ENCODE data around the gene CD47.

The CD47 gene

DNA sequence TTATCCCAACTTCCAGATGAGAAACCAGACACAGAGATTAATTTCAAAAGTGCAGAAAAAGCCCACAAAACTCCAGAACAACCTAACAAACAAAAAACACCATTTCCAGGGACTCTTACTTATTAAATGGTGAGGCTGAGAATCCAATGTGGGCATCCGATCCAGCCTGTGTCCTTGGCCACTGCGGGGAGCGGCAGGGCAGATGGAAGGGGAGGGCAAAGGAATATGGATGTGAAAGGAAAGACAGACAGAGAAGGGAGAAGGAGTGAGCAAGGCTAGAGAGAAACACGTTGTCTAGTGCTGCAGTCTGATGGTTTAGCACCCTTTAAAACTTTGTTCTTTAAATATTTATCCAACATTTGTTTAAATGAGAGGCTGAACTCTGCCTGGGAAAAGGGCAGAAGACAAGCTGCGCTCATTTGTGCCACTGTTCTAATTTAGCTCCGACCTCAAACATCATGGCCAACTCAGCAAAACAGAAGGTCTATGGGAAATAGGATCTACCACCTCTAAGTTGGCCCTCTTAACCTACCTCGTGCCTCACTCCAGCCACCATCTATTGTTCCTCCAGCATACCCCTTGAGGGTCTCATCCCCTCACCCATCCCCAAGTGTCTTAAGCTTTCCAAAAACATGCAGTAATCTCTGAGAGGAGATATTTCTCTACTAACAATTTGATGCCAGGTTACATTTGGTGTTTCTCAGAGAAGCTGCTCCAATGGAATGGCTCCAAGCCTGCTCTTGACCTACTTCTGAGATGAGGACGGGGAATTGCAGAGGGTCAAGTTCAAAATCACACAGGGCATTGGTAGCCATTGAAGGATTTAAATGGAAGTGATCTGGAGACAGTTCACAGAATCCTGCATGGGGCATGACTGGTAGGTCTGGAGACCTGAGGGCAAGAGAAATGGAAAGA lies 77.4 kb downstream of the CD47 start:
- no peak for DNase-seq (ENCODE audit: low read depth)

GRCh38 chr3:108012304-108012703 lies 78.5 kb downstream of the CD47 start:
- no peak for DNase-seq (ENCODE audit: low read depth)

GRCh38 chr3:108011616-108012015 lies 79.2 kb downstream of the CD47 start:
- DNase-seq (ENCODE audit: low read depth) = no peak

DNA sequence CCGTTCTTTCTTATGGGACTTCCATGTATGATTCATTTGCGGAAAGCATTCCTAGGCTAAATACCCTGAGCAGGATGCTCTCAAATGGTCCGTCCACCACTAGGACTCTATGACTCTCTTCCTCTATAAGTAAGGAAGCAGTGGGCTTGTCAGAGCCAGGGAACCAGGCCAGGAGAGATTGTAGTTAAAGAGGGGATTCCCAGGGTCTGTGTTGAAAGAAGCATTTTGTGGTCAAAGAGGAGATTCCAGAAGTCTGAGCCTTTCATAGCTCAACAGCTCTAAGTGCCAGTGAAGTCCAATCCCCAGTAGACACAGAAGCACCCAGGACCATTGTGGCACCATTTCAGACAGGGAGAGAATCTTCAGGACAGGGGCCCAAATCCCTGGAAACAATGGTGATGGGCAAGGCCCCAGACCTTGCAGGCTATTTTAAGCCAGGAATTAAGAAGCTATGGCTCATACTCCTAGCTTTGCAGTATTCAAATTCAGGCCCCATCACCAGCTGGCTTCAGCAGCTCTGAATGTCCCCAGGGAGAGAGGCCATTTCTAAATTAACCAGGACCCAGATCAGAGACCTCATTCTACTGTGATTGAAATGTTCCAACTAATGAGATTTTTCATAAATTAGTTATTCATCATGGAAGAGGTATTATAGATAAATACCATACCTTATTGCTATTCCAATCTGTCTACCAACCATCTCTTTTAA lies 81.7 kb downstream of the CD47 start:
- no peak for DNase-seq (ENCODE audit: low read depth)

DNA sequence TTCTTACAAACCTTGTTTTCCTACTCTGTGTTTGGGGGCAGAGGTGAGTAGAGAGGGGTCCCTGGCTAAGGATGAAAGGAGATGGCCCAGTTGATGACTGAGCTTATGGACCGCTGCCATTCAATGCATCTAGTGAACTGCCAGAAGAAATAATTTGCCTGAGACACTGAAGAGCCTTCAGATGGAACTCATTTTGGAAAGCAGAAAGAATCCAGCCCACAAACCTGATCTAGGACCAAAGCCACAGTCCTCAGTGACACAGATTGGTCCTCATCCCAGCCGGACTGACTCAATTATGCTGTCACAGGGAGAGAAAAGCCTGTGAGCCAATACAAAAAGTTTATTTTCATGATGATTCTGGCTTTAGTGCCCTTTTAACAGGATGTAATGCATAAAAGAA lies 82.7 kb downstream of the CD47 start:
- no peak for DNase-seq (ENCODE audit: low read depth)

- no peak for DNase-seq (ENCODE audit: low read depth)
Observed at GRCh38 chr3:108006881-108007331, 83.9 kb downstream of the CD47 start.

DNA sequence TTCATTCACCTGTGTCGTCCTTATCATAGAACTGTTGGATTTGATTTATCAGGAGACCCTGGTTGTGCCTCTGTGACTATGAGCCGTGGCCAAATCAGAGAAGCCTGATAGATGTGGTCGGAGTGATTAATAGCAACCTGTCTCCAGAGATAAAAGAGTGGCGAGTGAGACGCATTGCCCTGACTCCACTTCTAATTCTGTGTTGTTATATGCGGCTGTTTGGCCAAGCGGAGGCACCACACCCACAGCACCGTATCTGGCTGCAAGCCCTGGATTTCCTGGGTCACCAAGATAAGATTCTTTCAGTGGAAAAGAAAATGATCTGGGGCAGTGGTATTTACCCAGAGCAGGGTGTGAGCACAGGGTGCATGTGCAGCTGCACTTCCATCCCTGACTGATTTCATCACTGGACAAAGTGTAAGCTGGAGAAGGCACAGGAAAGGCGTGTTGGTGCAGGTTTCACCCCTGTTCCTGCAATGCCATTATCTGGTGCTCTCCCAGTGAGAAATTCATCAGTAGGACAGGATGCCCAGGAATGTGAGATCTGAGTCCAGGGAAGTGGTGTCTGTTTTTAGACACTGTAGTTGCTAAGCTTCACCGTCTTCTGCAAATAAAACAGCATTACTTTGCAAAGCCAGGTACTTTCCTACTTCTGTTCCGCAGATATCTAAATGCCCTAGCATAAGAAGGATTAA lies 84.6 kb downstream of the CD47 start:
- no peak for DNase-seq (ENCODE audit: low read depth)

- no peak for DNase-seq (ENCODE audit: low read depth)
Observed at GRCh38 chr3:108004647-108005046, 86.2 kb downstream of the CD47 start.

DNA sequence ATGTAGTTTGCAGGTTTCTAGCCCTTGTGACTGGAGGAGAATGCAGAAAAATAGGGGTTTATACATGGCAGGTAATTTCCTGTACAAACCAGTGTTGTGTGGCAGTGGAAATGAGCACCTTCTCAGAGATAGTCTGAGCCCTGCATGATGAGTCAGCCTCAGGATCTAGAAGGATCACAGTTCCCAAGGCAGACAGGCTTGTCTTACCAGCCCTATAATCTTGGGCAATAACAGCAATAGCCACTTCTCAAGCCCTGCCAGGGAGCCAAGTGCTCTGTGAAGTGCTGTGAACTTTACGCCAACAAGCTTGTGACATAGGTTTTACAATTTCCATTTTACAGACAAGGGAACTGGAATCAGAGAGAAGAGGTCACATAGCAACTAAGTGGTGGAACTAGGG lies 89.4 kb downstream of the CD47 start:
- DNase-seq (ENCODE audit: low read depth) = no peak

GRCh38 chr3:107999215-107999775 lies 91.5 kb downstream of the CD47 start:
- no peak for DNase-seq (ENCODE audit: low read depth)

GRCh38 chr3:107997671-107998070 lies 93.2 kb downstream of the CD47 start:
- DNase-seq (ENCODE audit: low read depth) = no peak

- DNase-seq (ENCODE audit: low read depth) = no peak
Observed at GRCh38 chr3:107995823-107996222, 95.0 kb downstream of the CD47 start.

- no peak for DNase-seq (ENCODE audit: low read depth)
Observed at GRCh38 chr3:107994956-107995715, 95.7 kb downstream of the CD47 start.

DNA sequence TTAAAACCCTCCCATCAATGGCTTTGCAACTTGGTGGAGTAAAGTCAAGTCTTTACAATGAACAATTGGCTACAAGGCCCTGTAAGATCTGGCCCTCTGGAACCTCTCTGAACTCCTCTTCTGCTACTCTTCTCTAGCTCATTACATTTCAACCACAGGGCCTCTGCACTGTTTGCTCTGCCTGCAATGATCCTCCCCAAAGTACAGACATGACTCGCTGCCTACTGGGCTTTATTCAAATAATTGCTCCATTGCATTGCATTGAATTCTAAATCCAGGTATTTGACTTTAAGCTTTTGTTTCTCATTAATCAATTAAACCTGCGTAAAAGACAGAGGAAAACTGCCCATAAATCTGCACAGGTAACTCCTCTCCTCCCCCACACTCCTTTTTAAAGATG lies 96.7 kb downstream of the CD47 start:
- DNase-seq (ENCODE audit: low read depth) = no peak

GRCh38 chr3:107993771-107994170 lies 97.1 kb downstream of the CD47 start:
- DNase-seq (ENCODE audit: low read depth) = no peak

Data from T-helper 22 cell (primary cell).